Nephron progenitor cell (in vitro differentiated cells): Measurements from ENCODE around the gene LRRC37B.
"Not testable (repeated sequence)": the region's sequence is repeated elsewhere in the genome, so short reads cannot be mapped to it uniquely, and the experiment has no call there.

ENCODE experiments used
- DNase-seq: peaks from one replicate; pipeline ENCODE4 v3.0.0; 2021
- H3K27ac Mint-ChIP-seq: 2 replicates; pipeline ENCODE4 v1.8.0; 2021; ENCODE audit warnings: mild to moderate bottlenecking, moderate library complexity, mixed read lengths
- H3K27me3 Mint-ChIP-seq: 2 replicates; pipeline ENCODE4 v1.8.0; 2021; ENCODE audit warnings: mild to moderate bottlenecking, low read depth, mixed read lengths; ENCODE audit not compliant: poor library complexity
- H3K36me3 Mint-ChIP-seq: 2 replicates; pipeline ENCODE4 v1.8.0; 2021; ENCODE audit warnings: low read depth, mixed read lengths
- H3K4me1 Mint-ChIP-seq: 2 replicates; pipeline ENCODE4 v1.8.0; 2021; ENCODE audit warnings: mixed read lengths
- H3K4me3 Mint-ChIP-seq: 2 replicates; pipeline ENCODE4 v1.8.0; 2021; ENCODE audit warnings: mild to moderate bottlenecking, moderate library complexity, mixed read lengths
- H3K9me3 Mint-ChIP-seq: 2 replicates; pipeline ENCODE4 v1.8.0; 2021; ENCODE audit warnings: mild to moderate bottlenecking, moderate library complexity, mixed read lengths
- TF ChIP-seq, protein P1 (sequence below): fragments of 200-600 bp; sonication (generic); IDR thresholded peaks from 2 replicates; pipeline ENCODE4 v1.5.0; 2021; ENCODE audit warnings: antibody characterized with exemption

The LRRC37B gene

DNA sequence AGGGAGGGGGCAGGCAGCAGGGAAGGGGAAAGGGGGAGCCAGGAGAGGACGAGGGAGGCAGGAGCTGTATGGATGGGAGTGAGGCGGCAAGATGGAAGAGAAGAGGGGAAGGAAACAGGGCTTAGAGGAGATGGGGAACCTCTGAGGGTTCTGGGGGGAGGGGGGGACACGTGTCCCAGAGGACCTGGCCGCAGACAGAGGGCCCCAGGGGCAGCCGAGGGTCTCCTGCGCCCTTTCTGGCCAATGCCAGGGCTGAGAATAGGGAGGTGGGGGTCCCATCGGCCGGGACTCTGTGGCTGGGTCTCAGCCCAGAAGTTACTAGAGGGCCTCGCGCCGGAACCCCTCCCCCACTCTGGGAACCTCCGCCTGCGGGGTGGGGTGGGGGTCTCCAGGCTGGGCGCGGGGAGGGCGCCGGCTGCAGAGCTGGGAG lies 76.4 kb downstream of the LRRC37B start:
- H3K9me3 Mint-ChIP-seq, H3K36me3 Mint-ChIP-seq, H3K27me3 Mint-ChIP-seq, H3K4me1 Mint-ChIP-seq, DNase-seq, H3K27ac Mint-ChIP-seq: not testable (repeated sequence)
- H3K4me3 Mint-ChIP-seq, result peak overlapping the region; percentile 42

DNA sequence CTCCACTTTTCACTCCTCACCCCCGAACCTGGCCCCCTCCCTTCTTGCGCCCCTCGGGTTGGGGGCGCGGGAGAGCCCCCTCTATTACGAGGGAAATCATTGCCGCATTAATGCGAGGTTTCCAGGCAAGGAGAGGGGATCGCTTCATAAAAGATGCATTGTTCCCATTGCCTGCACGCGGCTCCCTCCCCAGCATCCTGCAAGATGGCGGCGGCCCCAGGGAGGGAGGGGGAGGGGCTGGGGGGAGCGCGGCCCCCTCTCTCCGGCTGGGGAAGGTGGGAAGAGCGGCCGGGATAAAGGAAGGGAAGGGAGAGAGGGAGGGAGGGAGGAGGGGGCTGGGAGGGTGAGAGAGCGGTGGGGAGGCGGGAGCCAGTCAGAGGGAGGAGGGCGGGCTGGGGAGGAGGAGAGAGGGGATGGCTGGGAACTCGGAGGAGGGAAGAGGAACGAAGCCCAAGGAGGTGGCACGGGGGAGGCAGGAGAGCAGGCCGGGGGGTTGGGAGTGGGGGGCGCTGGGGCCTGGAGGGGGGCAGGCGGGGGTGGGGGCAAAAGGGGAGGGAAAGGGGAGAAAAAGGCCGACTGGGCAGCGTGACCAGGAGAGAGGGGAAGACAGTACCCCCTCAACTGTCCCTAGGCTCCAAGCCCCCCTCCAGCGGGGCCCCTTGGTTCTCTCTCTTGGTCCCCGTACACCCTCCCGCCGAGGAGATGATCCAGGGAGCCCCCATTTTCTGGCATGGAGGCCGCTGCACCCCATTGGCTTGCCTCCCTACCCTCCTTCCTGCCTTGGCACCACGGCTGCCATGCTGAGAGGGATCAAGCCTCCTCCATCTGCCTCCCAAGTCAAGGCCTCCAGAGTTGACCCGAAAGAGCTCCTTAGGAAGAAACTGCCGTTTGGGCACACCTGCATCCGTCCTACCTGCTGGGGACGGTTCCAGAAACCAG lies 77.1 kb downstream of the LRRC37B start:
- H3K27me3 Mint-ChIP-seq, H3K36me3 Mint-ChIP-seq, H3K27ac Mint-ChIP-seq, H3K9me3 Mint-ChIP-seq, H3K4me1 Mint-ChIP-seq: not testable (repeated sequence)
- peak overlapping the region; percentile 40 for H3K4me3 Mint-ChIP-seq
- peak; percentile 59 for DNase-seq

DNA sequence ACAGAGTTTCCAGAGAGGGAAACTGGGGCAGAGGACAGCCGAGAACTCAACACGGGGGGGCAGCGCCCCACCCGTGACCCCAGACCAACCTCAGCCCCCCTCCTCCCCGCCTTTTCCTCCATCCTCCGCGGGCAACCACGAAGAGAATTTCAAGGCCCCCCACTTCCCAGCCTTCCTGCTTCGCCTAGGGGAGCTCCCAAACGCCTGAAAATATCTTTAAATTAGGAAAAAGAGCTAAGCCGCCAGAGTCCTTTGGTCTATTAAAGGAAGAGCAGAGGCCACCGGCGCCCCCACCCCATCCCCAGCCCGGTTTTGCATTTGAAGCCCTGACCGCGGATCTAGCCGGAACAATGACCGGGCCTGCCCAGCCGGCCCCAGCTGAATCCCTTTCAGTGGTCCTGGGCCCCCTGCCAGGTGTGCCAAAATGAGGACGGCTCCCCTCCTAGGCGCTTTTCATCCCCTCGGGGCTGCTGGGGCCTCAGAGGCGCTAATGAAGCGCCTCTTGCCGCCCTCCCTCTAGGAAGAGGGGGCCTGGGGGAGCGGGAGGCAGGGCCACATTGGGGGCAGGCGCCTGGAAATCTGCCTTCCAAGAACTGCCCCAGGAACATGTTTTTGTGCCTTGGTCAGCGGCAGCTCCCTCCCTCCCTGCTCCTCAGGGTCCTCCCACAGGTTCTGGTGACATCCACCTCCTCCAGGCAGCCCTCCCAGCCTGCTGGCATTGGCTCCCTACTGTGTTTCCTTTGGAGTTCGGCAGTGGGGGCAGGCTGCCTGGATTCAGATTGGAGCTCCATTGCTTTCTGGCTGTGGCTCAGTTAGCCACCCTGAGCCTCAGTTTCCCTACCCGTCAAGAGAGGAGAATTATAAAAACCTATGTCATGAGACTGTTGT lies 78.0 kb downstream of the LRRC37B start:
- not testable (repeated sequence) for H3K27me3 Mint-ChIP-seq, DNase-seq, H3K4me1 Mint-ChIP-seq, H3K9me3 Mint-ChIP-seq, H3K36me3 Mint-ChIP-seq
- Mint-ChIP-seq H3K27ac (peak overlapping the region; percentile 79), H3K4me3 (peak overlapping the region; percentile 36)

DNA sequence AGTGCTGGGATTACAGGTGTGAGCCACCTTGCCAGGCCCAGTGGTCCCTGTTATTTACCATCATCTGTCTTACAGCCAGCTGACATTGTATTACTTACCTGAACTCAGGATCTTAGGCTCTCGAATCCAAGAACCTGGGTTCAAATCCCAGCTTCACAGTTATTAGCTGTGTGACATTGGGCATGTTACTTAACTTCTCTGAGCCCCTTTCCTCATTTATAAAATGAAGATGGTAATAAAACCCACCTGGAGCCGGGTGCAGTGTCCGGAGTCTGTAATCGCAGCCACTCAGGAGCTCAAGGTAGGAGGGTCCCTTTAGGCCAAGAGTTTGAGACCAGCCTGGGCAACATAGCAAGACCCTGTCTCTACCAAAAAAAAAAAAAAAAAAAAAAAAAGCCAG lies 79.7 kb downstream of the LRRC37B start:
- H3K27ac Mint-ChIP-seq, H3K4me3 Mint-ChIP-seq, H3K4me1 Mint-ChIP-seq, H3K9me3 Mint-ChIP-seq, H3K27me3 Mint-ChIP-seq, DNase-seq, H3K36me3 Mint-ChIP-seq: not testable (repeated sequence)

- not testable (repeated sequence) for H3K4me1 Mint-ChIP-seq, H3K27me3 Mint-ChIP-seq, DNase-seq, H3K9me3 Mint-ChIP-seq, H3K27ac Mint-ChIP-seq, H3K36me3 Mint-ChIP-seq, H3K4me3 Mint-ChIP-seq
Observed at GRCh38 chr17:32092062-32092461, 84.9 kb downstream of the LRRC37B start.

DNA sequence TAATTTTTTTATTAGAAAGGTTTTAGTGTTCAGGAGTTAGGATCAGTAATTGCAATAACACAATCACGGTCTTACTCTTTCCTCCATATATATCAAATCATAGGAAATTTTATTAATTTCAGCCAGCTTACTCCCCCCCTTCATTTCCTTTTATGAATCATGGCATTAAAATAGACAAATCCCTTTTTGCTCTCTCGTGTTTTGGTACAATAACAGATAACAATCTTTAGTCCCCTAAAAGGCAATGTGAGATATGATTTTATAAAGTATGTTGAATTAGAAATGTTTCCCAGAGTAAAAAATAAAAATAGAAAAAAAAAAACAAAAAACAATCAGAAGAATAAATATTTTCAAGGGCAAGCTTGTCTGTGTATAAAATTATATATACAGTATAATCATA lies 92.5 kb downstream of the LRRC37B start:
- TF ChIP-seq, protein P1, sequence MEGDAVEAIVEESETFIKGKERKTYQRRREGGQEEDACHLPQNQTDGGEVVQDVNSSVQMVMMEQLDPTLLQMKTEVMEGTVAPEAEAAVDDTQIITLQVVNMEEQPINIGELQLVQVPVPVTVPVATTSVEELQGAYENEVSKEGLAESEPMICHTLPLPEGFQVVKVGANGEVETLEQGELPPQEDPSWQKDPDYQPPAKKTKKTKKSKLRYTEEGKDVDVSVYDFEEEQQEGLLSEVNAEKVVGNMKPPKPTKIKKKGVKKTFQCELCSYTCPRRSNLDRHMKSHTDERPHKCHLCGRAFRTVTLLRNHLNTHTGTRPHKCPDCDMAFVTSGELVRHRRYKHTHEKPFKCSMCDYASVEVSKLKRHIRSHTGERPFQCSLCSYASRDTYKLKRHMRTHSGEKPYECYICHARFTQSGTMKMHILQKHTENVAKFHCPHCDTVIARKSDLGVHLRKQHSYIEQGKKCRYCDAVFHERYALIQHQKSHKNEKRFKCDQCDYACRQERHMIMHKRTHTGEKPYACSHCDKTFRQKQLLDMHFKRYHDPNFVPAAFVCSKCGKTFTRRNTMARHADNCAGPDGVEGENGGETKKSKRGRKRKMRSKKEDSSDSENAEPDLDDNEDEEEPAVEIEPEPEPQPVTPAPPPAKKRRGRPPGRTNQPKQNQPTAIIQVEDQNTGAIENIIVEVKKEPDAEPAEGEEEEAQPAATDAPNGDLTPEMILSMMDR, result no peak
- H3K4me1 Mint-ChIP-seq, result peaks cover 21% of the 10 kb centered on the region
- H3K9me3 Mint-ChIP-seq, result no peaks in the 10 kb centered on the region
- H3K27me3 Mint-ChIP-seq, result peaks cover 8% of the 10 kb centered on the region
- no peaks in the 10 kb centered on the region for H3K36me3 Mint-ChIP-seq
- no peak overlapping the region for H3K4me3 Mint-ChIP-seq
- no peak overlapping the region for H3K27ac Mint-ChIP-seq
- no peak for DNase-seq

- H3K4me3 Mint-ChIP-seq, H3K27ac Mint-ChIP-seq, DNase-seq, H3K36me3 Mint-ChIP-seq, H3K27me3 Mint-ChIP-seq, H3K9me3 Mint-ChIP-seq: not testable (repeated sequence)
- peaks cover 21% of the 10 kb centered on the region for H3K4me1 Mint-ChIP-seq
Observed at GRCh38 chr17:32100323-32100722, 93.1 kb downstream of the LRRC37B start.

- no peak for DNase-seq
- Mint-ChIP-seq H3K4me1 (peaks cover 21% of the 10 kb centered on the region), H3K4me3 (no peak overlapping the region), H3K27me3 (peaks cover 8% of the 10 kb centered on the region), H3K27ac (no peak overlapping the region), H3K36me3 (no peaks in the 10 kb centered on the region), H3K9me3 (no peaks in the 10 kb centered on the region)
- TF ChIP-seq, protein P1, result no peak
Observed at GRCh38 chr17:32100971-32101631, 93.9 kb downstream of the LRRC37B start.
